Activated CD4-positive, alpha-beta T cell treated with anti-CD3 and anti-CD28 coated beads, Interleukin-2, amount 50 U/mL, for 1 hour (primary cell): Measurements from ENCODE around the gene TRABD2A.
A peak's percentile ranks its signal among the peaks of the same experiment; 100 is the strongest.

Experiments used
- DNase-seq: peaks from one replicate; pipeline ENCODE4 v3.0.0-alpha.2; 2020

TRABD2A gene

DNA sequence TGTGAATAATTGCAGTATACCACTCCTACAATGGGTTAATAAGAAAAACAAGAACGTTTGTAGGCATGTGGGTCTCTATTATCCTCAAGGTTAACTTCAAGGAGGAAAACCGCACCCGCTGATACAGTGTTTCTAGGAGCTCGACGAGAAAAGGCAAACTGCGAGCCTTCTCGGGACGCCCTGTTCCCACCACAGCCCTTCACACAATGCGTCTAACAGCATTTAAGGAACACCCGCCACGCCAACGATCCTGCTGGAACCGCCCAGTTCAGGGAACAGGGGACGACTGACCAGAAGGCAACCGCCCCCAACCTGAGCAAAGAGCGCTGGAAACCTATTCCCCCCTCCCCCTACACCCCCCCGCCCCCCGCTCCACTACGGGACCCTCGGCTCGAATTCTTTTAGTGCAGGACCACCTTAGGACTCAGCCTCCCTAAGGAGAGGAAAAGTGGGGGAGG is 23.9 kb upstream of the TRABD2A start:
- no peak for DNase-seq

GRCh38 chr2:84904151-84904550 is 23.3 kb upstream of the TRABD2A start:
- no peak for DNase-seq

DNA sequence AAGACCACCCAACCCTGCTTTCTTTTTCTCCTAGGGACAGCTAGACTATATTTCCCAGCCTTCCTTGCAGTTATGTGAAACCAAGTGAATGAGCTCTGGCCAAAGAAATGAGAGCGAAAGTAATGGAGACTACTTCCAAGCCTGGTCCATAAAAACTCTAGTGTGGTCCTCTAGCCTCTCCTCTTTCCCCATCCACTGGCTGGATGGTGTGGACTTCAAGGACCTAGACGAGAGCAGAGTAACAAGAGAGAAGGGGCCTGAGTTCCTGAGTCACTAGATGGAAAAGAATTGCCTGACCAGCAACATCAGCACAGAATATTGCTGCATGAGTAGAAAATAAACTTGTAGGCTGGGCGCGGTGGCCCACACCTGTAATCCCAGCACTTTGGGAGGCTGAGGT is 21.6 kb upstream of the TRABD2A start:
- no peak for DNase-seq

DNA sequence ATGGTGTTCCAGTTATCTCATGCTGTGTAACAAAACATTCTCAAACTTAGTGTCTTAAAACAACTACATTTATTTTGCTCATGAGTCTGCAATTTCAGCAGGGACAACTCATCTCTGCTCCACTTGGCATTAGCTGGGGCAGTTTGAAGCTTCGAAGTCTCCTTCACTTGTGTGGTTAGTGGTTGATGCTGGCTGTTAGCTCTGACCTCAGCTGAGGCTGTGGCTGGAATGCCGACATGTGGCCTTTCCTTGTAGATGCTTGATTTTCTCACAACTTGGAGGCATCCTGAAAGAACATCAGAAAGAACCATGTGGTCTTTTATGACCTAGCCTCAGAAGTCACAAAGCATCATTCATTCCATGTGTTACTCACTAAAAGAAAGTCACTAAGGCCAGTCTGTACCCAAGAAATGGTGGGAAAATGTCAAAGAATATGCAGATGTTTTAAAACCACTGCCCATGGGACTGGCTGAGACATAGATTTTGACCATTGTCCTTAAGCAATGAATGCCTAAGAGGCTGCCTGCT is 20.8 kb upstream of the TRABD2A start:
- no peak for DNase-seq

DNA sequence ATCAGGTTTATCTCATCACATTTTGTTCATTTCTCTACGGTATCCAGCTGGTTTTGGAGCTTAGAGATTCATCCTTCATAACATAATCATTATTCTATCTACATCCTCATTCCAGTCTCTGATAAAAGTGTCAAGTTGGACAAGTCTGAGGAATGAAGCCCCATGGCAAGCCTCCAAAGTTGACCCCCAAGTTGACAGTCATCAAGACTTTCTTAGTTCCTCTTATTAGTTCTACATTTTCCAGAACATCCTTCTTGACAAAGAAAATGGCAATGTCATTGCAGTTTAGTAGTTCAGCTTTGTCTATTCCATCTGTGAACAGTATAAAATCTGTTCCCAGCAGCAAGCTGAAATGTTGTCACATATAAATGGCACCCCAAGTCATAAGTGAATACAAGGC is 20.1 kb upstream of the TRABD2A start:
- DNase-seq, result no peak

- no peak for DNase-seq
These were observed 18.7 kb upstream of the TRABD2A start for GRCh38 chr2:84899304-84900204.

GRCh38 chr2:84897773-84898172 is 16.9 kb upstream of the TRABD2A start:
- DNase-seq, result no peak

DNA sequence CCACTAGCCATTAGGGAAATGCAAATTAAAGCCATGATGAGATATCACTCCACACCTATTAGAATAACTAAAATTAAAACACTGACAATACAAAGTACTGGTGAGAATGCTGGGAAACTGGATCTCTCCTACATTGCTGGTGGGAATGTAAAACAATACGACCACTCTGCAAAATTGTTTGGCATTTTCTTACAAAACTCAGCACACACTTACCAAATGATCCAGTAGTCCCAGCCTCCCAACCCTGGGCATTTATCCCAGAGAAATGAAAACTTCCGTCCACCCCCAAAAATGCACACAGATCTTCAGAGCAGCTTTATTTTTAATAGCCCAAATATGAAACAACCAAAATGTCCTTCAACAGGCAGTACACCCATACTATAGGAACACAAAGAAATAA is 15.7 kb upstream of the TRABD2A start:
- no peak for DNase-seq

DNA sequence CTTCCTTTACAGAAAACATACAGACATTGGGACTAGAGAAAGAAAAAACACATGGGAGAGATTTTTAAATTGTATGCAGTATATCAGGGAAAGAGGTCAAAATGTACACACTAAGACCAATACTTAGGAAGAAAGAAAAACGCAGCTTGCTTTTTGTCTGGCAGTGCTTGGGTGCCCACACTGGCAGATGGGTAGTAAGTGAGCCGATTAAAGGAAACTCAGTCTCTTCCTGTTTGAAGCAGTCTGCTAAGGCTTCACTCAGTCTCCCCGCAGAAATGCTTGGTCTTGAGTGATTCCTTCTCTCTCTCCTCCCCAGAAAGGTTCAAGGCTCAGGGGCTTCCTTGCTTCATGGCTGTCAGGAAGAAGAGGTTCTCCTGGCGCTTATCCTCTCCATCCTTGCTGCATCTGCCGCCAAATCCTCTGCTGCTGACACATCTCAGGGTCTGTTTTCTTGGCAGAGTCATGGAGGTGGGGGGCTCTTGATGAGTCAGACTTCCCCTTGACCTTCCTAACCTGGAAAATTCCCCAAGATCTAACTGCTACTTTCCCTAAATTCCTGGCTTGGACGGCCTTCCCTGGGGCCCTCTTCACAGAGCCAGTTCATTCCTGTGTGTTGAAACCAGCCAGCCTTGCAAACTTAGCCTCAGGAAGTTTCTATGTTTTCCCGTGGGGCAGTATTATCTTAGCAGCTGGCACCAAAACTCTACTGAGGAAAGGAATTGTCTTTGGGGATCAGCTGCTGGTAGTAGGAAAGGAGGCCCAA is 14.1 kb upstream of the TRABD2A start:
- DNase-seq, result no peak

- DNase-seq, result no peak
These were observed 13.3 kb upstream of the TRABD2A start for GRCh38 chr2:84894131-84894586.

DNA sequence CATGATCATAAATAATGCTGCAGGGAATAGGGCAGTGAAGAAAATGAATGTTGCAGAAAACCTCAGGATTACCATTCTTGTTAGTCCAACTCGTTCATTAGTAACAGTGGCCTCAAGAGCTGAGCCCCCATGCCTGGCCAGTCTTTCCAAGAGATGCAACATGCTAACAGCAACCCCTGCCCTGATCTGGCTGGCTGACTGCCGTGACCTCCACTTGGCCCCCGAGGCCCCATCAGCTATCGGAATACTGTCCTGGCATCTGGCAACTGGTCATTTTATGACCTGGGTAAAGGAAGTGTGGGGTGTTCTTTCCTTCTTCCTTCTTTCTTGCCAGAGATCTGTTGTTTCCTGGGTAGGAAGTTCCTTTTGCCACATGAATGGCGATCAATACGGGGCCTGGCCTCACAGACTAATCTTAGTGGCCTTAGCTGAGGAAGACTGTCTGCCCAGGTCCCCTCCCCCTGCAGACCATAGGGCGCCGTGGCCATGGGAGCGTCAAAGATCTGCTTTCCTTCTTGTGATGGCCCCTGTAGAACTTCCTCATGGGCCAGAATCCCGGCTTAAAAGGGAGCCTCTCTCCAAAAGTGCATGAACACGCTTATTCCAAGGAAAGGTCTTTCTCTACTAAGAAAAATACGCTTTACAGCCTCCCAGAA is 10.6 kb upstream of the TRABD2A start:
- DNase-seq, result no peak

DNA sequence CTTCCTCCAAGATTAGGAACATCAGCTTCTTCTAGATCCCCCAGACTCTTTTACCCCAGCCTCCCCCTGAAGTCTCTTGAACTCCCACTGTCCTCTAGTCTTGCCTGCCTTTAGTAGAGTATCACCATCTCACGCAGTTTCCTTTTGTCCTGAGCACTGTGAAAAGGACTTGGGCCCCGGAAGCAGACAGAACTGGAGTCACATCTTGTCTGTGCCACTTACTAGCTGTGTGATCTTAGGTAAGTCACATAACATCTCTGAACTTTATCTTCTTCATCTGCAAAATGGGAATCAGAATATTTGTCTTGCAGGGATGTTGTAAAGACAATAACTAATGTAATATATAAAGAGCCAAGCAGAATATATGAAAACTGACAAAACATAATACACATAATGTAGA is 8.4 kb upstream of the TRABD2A start:
- no peak for DNase-seq

DNA sequence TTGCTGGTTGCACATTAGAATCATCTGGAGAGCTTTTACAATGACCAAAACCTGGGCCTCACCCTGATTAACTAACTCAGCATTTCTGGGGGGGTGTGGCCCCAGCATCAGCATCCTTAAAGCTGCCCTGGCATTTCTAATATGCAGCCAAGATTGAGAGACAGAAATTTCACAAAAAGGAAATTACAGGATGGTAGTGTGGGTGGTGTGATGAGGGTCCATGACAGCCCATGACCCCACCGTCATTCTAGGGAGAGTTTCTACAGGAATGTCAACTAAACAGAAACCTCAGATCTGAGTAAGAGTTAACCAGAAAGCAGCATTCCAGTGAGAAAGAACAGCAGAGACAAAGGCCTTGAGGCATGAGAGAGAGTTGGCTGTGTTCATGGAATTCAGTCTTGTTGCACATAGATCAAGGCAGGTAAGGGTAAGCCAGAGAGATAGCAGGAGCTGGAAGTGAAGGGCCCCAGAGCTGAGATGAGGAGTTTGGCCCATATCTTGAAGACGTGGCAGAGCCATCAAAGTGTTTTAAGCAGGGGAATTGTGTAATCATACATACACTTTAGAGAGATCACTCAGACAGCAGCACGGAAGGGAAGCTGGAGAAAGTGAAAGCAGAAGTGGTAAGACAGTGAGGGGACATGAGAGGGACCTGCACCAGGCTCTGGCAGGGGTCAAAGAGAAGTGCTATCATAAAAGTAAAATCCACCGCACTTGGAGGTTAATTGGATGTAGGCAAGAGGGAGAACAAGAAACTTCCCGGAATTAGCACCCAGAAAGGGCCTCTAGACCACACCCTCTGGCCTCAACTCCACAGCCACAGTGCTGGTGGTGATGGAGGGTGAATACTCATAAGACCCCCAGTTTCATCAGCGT is 7.8 kb upstream of the TRABD2A start:
- peak; percentile 37 for DNase-seq

DNA sequence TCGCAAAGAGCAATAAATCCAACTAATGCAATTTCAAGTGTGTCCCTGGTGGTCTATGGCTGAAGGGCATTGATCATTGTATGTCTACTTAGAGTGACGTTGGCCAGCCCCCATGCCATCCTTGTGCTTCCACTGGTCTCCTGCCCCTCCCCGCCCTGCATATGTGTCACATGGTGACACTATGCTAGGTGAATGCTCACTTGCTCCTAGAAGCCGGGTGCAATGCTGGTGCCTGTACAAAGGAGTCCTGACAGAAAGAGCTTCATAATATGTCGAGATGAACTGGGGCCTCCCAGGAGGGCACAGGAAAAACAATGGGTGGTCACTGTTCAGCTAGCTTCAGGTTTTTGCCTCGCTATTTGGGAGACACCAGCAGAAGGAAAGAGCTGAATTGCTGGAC is 5.9 kb upstream of the TRABD2A start:
- no peak for DNase-seq

DNA sequence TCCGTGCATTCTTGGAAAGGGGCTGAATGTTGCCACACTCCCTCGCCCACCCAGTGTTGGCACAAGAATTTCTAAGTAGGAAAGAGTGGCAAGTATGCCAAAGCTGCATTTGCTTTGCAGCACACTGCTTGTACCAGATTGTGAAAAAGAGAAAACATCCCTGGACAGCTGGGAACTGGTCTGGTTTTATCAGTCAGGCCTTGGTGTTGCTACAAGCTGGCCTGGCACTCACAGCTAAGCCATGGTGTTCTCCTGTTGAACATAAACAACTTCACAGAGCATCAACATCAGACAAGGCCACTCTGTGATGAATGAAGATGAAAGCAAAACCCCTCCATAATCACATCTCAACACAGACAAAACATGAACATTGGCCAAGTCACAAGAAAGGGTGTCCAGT is 4.2 kb upstream of the TRABD2A start:
- DNase-seq, result no peak

DNA sequence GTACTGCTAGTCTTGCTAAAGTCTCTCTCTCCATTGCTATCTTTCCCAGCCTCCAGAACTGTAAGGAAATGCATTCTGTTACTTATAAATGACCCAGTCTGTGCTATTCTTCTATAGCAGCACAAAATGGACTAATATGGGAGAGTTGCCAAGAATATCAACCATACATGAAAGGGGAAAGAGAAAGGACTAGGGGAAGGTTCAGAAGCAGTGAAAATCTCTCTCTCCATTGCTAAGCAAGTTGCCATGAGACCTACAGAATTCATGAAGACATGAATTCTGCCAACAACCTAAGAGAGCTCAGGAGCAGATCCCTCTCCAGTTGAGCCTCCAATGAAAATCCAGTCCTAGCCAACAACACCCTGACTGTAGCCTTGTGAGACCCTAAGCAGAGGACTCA is 3.6 kb upstream of the TRABD2A start:
- no peak for DNase-seq

- no peak for DNase-seq
These were observed 2.1 kb upstream of the TRABD2A start for GRCh38 chr2:84882775-84883550.

DNA sequence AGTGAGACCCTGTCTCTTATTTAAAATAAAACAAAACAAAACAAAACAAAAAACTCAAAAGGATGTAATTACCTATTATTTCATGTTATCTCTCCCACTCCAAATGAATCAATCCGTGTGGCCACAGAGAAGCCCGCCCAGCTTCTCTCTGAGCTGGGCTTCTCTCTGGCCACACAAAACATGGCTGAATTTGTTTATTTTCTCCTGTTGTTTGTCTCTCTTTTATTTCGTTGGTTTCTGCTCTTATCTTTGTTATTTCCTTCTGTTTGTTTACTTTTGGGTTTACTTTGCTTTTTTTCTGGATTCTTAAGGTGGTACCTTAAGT is 1.5 kb upstream of the TRABD2A start:
- no peak for DNase-seq

GRCh38 chr2:84881581-84882413 is 913 bp upstream of the TRABD2A start:
- peak; percentile 86 for DNase-seq

DNA sequence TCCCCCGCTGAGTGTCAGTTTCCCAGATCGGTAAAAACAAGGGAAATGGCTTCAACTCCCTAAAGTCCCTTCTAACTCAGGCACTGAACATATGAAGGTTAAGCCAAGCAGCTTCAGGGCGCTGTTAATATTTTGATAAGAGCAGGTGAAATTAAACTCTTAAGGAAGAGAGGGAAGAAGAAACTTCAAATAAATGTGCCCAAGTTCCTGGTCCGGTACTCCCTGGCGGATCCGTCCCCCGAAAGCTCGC is 564 bp downstream of the TRABD2A start:
- no peak for DNase-seq
